DOHH2 (cell line): ENCODE data around the gene HCN3.

ENCODE experiments used
- H3F3A ChIP-seq: fragments of 200-600 bp; sonication (generic), shearing (Covaris generic); 2 replicates; pipeline ENCODE4 v1.6.0; 2016; ENCODE audit warnings: antibody characterized with exemption, mild to moderate bottlenecking; ENCODE audit not compliant: control insufficient read depth, insufficient read depth
- H3K27ac ChIP-seq: fragments of 200-600 bp; sonication (generic); 2 replicates; pipeline ENCODE4 v1.5.1; 2014; ENCODE audit warnings: low read depth, mild to moderate bottlenecking, low read length, moderate library complexity
- H3K27me3 ChIP-seq: fragments of 200-600 bp; sonication (generic); 2 replicates; pipeline ENCODE4 v1.6.1; 2014; ENCODE audit warnings: mild to moderate bottlenecking, low read length, mixed read lengths; ENCODE audit not compliant: control insufficient read depth
- H3K36me3 ChIP-seq: fragments of 200-600 bp; sonication (generic); 2 replicates; pipeline ENCODE4 v1.6.1; 2014; ENCODE audit warnings: mild to moderate bottlenecking, low read length, moderate library complexity, mixed read lengths; ENCODE audit not compliant: control insufficient read depth
- H3K4me1 ChIP-seq: fragments of 200-600 bp; sonication (generic); 2 replicates; pipeline ENCODE4 v1.6.1; 2014; ENCODE audit warnings: mild to moderate bottlenecking, low read length, mixed read lengths; ENCODE audit not compliant: control insufficient read depth
- H3K4me2 ChIP-seq: fragments of 200-600 bp; sonication (generic); 2 replicates; pipeline ENCODE4 v1.6.0; 2014; ENCODE audit warnings: mild to moderate bottlenecking, low read length, moderate library complexity
- H3K4me3 ChIP-seq: fragments of 200-600 bp; sonication (generic); 2 replicates; pipeline ENCODE4 v1.5.1; 2014; ENCODE audit warnings: mild to moderate bottlenecking, low read length, mixed read lengths
- H3K79me2 ChIP-seq: fragments of 200-600 bp; sonication (generic); 2 replicates; pipeline ENCODE4 v1.6.1; 2014; ENCODE audit warnings: mild to moderate bottlenecking, low read length, mixed read lengths; ENCODE audit not compliant: control insufficient read depth
- H3K9me2 ChIP-seq: fragments of 200-600 bp; sonication (generic); replicated peaks from 2 replicates; pipeline ENCODE4 v1.6.1; 2014; ENCODE audit warnings: mild to moderate bottlenecking, low read length, mixed read lengths; ENCODE audit not compliant: control insufficient read depth
- H3K9me3 ChIP-seq: fragments of 200-600 bp; sonication (generic); 2 replicates; pipeline ENCODE4 v1.6.1; 2014; ENCODE audit warnings: antibody characterized with exemption, low read length, mixed read lengths; ENCODE audit not compliant: control insufficient read depth, insufficient read depth
- H4K20me1 ChIP-seq: fragments of 200-600 bp; sonication (generic); 2 replicates; pipeline ENCODE4 v1.6.0; 2014; ENCODE audit warnings: low read depth, mild to moderate bottlenecking, antibody characterized with exemption, low read length, moderate library complexity; ENCODE audit not compliant: control insufficient read depth, insufficient read depth
- EZH2phosphoT487 ChIP-seq: fragments of 200-600 bp; sonication (generic); IDR thresholded peaks from 2 replicates; pipeline ENCODE4 v1.6.1; 2017; ENCODE audit warnings: borderline replicate concordance, mild to moderate bottlenecking, antibody characterized with exemption, low read length, moderate library complexity, mixed read lengths
- TF ChIP-seq, protein P1 (sequence below): fragments of 200-600 bp; sonication (generic); IDR thresholded peaks from one replicate; pipeline ENCODE4 v1.5.1; 2014; ENCODE audit warnings: antibody characterized with exemption, mild to moderate bottlenecking, low read depth, low read length; ENCODE audit not compliant: poor library complexity, severe bottlenecking

HCN3 gene

DNA sequence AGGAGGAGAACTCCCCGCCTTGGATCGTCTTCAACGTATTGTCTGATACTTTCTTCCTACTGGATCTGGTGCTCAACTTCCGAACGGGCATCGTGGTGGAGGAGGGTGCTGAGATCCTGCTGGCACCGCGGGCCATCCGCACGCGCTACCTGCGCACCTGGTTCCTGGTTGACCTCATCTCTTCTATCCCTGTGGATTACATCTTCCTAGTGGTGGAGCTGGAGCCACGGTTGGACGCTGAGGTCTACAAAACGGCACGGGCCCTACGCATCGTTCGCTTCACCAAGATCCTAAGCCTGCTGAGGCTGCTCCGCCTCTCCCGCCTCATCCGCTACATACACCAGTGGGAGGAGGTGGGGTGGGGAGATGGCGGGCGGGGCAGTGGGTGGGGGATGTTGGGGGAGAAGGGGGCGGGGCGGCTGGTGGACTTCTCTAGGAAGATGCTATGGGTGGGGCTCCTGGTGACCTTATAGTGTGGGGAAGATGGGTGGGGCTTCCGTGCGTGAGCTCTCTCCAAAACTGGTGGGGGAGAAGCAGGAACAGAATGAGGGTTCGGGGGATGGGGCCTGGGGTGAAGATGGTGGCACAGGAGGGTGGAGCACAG, 5.3 kb downstream of the HCN3 start:
- TF ChIP-seq, protein P1, sequence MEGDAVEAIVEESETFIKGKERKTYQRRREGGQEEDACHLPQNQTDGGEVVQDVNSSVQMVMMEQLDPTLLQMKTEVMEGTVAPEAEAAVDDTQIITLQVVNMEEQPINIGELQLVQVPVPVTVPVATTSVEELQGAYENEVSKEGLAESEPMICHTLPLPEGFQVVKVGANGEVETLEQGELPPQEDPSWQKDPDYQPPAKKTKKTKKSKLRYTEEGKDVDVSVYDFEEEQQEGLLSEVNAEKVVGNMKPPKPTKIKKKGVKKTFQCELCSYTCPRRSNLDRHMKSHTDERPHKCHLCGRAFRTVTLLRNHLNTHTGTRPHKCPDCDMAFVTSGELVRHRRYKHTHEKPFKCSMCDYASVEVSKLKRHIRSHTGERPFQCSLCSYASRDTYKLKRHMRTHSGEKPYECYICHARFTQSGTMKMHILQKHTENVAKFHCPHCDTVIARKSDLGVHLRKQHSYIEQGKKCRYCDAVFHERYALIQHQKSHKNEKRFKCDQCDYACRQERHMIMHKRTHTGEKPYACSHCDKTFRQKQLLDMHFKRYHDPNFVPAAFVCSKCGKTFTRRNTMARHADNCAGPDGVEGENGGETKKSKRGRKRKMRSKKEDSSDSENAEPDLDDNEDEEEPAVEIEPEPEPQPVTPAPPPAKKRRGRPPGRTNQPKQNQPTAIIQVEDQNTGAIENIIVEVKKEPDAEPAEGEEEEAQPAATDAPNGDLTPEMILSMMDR, result no peak
- peaks cover 37% of the 10 kb centered on the region for H3K36me3 ChIP-seq
- no peak overlapping the region for H3K27ac ChIP-seq
- peaks cover 16% of the 10 kb centered on the region for H3K4me1 ChIP-seq
- no peak overlapping the region for H3K4me2 ChIP-seq
- peaks cover 15% of the 10 kb centered on the region for H3K79me2 ChIP-seq
- H3K27me3 ChIP-seq, result no peaks in the 10 kb centered on the region
- H4K20me1 ChIP-seq, result no peaks in the 10 kb centered on the region
- H3K4me3 ChIP-seq, result no peak overlapping the region
- H3K9me2 ChIP-seq, result no peaks in the 10 kb centered on the region
- peaks cover 9% of the 10 kb centered on the region; the same call in 1 of the 2 replicates for H3F3A ChIP-seq
- H3K9me3 ChIP-seq, result no peaks in the 10 kb centered on the region

DNA sequence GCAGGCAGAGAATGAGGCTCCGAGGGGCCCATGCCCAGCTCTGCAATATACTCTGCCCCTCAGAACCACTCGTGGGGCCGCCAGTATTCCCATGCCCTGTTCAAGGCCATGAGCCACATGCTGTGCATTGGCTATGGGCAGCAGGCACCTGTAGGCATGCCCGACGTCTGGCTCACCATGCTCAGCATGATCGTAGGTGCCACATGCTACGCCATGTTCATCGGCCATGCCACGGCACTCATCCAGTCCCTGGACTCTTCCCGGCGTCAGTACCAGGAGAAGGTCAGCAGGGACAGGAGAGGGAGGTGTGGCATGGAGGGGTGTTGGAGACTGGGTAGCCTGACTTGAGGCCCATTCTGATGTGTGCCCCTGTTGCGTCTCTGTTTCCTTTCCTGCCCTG, 7.2 kb downstream of the HCN3 start:
- Histone ChIP-seq H4K20me1 (no peaks in the 10 kb centered on the region), H3K9me3 (no peaks in the 10 kb centered on the region), H3K36me3 (peaks cover 38% of the 10 kb centered on the region), H3K9me2 (no peaks in the 10 kb centered on the region), H3K4me3 (no peak overlapping the region), H3K4me1 (peaks cover under 1% of the 10 kb centered on the region), H3K79me2 (peaks cover under 1% of the 10 kb centered on the region), H3K4me2 (no peak overlapping the region), H3K27me3 (no peaks in the 10 kb centered on the region), H3K27ac (no peak overlapping the region), H3F3A (no peaks in the 10 kb centered on the region)
- TF ChIP-seq EZH2phosphoT487, result no peak
- TF ChIP-seq, protein P1, result no peak

DNA sequence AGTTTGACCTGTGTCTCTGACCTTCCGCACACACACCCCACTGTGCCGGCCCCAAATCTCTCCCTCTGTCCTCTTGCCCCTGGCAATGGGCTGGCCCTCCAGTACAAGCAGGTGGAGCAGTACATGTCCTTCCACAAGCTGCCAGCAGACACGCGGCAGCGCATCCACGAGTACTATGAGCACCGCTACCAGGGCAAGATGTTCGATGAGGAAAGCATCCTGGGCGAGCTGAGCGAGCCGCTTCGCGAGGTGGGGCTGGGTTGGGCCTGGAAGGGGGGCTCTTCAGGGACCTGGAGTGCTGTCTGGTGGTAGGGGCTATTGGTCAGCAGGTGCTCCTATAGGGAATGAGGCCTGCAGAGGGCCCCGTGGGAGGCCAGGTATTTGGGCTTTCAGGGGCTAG, 7.8 kb downstream of the HCN3 start:
- Histone ChIP-seq H3K36me3 (peaks cover 37% of the 10 kb centered on the region), H3K9me3 (no peaks in the 10 kb centered on the region), H3K4me1 (no peaks in the 10 kb centered on the region), H3K79me2 (no peaks in the 10 kb centered on the region; the same call in 1 of the 2 replicates), H4K20me1 (no peaks in the 10 kb centered on the region), H3K9me2 (no peaks in the 10 kb centered on the region), H3K4me2 (no peak overlapping the region), H3K27me3 (no peaks in the 10 kb centered on the region), H3F3A (no peaks in the 10 kb centered on the region), H3K4me3 (no peak overlapping the region), H3K27ac (no peak overlapping the region)
- TF ChIP-seq, protein P1, result no peak
- TF ChIP-seq EZH2phosphoT487, result no peak

DNA sequence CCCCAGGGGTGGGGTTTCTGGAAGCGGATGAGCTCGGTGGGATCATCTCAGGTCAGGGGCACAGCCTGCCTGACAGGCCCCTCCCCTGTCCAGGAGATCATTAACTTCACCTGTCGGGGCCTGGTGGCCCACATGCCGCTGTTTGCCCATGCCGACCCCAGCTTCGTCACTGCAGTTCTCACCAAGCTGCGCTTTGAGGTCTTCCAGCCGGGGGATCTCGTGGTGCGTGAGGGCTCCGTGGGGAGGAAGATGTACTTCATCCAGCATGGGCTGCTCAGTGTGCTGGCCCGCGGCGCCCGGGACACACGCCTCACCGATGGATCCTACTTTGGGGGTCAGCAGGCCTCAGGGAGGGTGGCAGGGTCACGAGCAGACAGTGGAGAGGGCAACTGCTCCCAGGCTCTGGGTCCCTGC, 8.4 kb downstream of the HCN3 start:
- no peak overlapping the region for H3K4me2 ChIP-seq
- H3K4me3 ChIP-seq, result no peak overlapping the region
- no peaks in the 10 kb centered on the region for H3K27me3 ChIP-seq
- no peak overlapping the region for H3K27ac ChIP-seq
- no peaks in the 10 kb centered on the region for H3F3A ChIP-seq
- TF ChIP-seq EZH2phosphoT487, result no peak
- TF ChIP-seq, protein P1, result no peak
- no peaks in the 10 kb centered on the region for H3K9me3 ChIP-seq
- no peaks in the 10 kb centered on the region for H3K9me2 ChIP-seq
- H3K79me2 ChIP-seq, result no peaks in the 10 kb centered on the region; the same call in 1 of the 2 replicates
- no peaks in the 10 kb centered on the region for H3K4me1 ChIP-seq
- peaks cover 37% of the 10 kb centered on the region for H3K36me3 ChIP-seq
- H4K20me1 ChIP-seq, result no peaks in the 10 kb centered on the region
